ENCODE data around the gene CEPT1. TPM values are rescaled to one million over a fixed set of nuclear protein-coding genes. Genes with fewer than 3 reads are reported as not detected.
"Not testable (repeated sequence)": the region's sequence is repeated elsewhere in the genome, so short reads cannot be mapped to it uniquely, and the experiment has no call there.

Gene CEPT1
- polyA plus RNA-seq, 4 donors = 41.9 to 55.9 (median 46.0) TPM

DNA sequence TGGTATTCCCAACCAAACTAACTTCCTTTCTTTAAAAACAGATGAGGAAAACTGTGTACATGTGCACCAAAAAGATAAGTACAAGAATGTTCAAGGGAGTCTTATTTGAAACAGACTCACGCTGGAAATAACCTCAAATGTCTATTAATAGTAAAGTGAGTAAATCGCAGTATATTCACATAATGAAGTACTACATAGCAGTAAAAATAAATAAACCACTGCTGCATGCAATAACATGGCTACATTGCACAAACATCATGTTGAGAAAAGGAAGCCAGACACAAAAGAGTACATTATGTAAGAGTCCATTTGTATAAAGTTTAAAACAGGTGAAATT is 65.7 kb downstream of the CEPT1 start:
- no peak for DNase-seq (ENCODE audit: low read depth in 4 of 4, low spot score in 2 of 4)

DNA sequence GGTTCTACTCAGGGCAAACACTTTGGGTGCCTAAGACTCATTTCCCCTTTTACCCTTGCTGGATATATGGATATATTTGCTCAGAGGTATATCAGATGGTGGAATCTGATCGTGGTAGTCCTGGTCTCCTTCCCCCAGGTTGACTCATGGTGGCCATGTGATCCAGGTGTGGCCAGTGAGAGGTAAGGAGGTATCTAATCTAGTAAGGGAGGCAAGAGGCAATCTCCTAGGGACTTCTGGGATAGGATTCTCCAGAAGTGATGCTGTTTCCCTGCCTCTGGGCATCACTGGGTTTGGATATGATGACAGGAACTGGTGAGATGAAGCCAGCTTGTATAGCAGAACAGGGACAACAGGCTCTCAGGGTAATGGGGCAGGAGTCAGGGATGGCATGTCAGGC is 68.9 kb downstream of the CEPT1 start:
- DNase-seq (ENCODE audit: low read depth in 4 of 4, low spot score in 2 of 4) = no peak

DNA sequence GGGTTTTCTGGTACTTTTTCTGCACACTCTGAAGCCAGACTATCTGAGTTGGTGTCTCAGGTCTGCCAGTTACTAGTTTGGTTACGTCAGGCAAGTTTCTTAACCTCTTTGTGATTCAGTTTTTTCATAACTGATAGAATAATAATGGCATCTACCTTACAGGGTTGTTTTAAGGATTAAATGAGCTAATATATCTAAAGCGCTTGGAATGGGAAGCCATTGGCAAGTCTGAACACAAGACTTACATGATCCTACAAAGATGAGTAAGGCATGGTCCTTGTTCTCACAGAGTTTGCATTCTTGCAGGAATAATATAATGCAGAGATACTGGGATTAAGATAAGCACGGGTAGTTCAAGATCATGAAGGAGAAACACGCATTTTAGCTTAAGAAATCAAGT is 69.6 kb downstream of the CEPT1 start:
- no peak for DNase-seq (ENCODE audit: low read depth in 4 of 4, low spot score in 2 of 4)

DNA sequence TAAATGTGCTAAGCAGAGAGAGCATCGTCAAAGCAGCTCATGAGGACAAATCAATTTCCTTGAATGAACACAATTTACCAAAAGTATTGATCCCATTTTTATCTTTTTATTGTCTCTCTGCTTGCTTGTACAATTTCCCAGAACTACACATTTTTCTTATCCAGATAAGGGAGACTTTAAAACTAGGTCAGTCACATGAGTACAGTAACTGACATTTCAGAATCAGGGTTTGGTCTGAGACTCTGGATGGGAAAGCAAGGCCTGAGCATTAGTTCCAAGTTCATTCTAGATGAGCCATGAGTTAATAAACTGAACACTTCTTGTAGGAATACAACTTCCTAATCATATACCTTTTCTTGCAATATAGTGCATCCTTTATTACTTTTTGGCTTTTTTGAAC is 71.9 kb downstream of the CEPT1 start:
- DNase-seq (ENCODE audit: low read depth in 4 of 4, low spot score in 2 of 4) = no peak

DNA sequence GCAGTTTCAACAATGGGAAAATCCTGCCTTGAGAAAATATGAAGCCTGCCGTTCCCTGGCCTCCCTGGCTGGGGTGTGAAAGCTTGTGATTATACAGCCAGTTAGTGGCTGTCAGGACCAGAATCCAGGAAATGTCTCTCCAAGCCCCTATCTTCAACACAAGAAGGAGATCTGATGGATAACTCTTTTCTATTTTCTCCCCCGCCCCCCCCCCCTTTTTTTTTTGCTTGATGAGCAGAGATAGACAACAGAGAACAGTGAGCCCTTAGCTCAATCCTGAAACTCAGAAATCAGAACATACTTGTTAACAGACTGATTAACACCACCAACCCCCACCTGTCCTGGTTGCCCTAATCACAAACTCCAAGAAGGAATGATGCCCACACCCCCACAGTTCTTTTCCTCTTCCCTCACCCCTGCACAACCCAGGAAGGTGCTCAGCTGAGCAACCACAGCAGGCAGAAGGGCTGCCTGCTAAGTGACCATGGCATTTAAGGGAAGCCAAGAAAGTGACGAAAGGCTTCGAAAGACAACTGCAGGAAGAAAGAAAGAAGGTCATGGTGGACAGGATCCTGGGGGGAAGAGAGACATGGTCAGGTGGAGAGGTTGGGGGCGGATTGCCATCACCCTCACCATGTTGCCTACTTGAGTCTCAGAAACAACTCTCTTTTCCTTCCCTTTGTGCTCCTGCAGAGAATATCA is 72.8 kb downstream of the CEPT1 start:
- DNase-seq (ENCODE audit: low read depth in 4 of 4, low spot score in 2 of 4) = no peak

DNA sequence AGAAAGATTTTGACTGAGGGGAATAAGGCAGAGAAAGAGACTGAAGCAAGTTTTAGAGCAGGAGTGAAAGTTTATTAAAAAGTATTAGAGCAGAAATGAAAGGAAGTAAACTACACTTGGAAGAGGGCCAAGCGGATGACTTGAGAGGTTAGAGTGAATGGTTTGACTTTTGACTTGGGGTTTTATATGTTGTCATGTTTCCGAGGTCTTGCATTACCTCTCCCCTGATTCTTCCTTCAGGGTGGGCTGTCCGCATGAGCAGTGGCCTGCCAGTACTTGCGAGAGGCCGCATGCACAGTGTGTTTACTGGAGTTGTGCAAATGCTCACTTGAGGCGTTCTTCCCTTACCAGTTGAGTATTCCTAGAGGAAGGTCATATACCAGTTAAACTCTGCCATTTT is 73.4 kb downstream of the CEPT1 start:
- no peak for DNase-seq (ENCODE audit: low read depth in 4 of 4, low spot score in 2 of 4)

DNA sequence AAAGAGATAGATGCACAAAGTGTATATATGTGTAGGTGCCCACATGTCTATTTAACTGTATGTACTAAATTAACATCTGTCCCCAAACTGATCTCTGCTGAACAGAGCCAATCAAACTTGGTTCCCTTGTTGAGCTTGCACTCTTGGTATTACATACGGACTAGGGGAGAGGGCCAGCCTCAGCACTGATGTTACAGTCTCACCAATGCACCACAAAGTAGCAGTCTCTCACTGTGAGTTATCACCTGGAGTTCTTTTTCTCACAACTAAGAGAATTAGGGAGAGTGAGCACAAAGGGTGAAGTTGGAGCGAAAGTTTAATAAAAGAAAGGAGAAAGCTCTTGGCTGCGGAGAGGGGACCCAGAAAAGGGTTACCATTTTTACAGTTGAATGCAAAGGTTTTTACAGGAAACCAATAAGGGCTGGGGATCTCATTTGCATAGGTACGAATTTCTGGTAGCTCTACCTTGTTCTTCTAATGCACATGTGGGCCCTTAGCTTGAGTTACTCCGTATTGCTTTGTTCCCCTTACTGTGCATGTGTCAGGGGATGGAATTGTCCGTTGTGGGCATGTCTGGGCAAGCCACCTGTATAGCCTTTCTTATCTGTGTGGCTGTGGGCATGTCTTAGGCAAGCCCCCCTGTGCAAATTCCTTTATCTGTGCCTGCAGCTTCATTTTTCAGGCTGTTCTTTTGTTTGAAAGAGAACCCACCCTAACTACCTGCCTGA is 74.2 kb downstream of the CEPT1 start:
- no peak for DNase-seq (ENCODE audit: low read depth in 4 of 4, low spot score in 2 of 4)

DNA sequence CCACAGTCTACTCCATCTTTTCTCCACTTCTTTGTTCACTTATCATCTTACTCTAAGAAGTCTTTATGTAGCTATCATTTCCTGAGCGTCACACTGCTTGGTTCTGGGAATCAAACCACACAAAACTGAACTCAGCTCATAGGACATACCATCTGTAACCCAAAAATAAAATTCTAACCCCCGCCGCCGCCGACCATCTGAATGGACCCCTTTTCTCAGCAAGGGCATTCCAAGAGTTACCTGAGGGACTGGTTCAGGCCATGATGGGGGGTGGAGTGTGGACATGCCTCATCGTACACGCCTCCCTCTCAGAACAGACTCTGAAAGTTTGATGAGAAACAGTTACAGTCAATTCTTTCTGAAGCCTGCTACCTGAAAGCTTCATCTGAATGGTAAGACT is 74.9 kb downstream of the CEPT1 start:
- no peak for DNase-seq (ENCODE audit: low read depth in 4 of 4, low spot score in 2 of 4)

DNA sequence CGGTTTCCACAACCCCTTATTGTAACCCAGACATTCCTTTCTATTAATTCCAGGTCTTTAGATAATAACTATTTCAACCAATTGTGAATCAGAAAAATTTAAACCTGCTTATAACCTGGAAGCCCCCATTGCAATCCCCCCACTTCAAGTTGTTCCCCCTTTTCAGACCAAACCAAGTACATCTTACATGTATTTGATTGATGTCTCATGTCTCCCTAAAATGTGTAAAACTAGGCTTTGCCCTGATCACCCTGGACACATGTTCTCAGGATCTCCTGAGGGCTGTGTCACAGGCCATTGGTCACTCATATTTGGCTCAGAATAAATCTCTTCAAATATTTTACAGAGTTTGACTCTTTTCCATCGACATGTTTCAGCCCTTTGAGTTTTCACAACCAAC is 75.3 kb downstream of the CEPT1 start:
- DNase-seq (ENCODE audit: low read depth in 4 of 4, low spot score in 2 of 4) = not testable (repeated sequence)

DNA sequence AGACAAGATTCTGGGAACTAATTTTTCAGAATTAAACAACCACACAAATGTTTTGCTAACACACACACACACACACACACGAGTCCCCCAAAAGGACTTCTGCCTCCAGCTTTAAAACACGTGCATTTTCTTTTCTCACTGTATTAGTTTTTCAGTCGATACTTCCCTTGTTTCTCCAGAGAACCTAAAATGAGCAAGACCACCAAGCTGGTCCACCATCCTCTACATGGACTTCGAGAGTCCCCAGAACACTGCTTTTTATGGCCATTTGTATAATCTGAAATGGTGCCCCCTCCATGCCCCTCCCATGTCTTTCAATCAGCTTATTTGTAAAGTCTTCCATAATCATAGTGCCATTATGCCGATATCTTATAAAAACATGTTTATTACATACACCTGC is 76.7 kb downstream of the CEPT1 start:
- DNase-seq (ENCODE audit: low read depth in 4 of 4, low spot score in 2 of 4) = no peak

DNA sequence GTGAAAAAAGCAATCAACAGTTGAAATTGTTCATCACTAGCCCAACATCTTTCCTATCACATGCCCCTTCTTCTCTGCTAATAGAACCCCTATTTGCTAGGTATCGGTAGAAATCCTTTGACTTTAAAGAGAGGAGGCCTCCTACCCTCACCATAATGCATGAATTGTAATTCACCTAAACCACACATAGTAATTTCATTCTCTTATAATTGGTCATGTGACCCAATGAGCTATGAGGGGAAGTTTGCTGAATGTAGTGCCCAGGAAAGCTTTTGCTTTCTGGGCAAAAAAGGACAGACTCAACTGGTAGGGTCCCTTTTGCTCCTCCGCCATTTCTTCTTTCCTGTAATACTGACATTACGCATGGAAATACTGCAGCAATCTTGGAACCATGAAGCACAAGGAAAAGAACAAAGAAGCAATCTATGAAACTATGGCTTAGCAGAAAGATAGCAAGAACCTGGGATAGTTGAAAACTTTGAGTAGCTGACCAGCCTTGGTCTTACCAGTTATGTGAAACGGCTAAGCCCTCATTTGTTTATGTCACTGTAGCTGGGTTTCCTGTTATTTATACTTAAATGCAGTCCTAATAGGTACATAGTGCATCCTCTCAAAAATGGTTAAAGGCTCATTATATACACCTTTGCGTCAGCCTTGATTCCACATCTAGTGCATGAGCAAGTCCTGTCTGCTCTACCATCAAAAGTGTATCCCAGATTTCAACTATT is 77.3 kb downstream of the CEPT1 start:
- DNase-seq (ENCODE audit: low read depth in 4 of 4, low spot score in 2 of 4) = no peak

DNA sequence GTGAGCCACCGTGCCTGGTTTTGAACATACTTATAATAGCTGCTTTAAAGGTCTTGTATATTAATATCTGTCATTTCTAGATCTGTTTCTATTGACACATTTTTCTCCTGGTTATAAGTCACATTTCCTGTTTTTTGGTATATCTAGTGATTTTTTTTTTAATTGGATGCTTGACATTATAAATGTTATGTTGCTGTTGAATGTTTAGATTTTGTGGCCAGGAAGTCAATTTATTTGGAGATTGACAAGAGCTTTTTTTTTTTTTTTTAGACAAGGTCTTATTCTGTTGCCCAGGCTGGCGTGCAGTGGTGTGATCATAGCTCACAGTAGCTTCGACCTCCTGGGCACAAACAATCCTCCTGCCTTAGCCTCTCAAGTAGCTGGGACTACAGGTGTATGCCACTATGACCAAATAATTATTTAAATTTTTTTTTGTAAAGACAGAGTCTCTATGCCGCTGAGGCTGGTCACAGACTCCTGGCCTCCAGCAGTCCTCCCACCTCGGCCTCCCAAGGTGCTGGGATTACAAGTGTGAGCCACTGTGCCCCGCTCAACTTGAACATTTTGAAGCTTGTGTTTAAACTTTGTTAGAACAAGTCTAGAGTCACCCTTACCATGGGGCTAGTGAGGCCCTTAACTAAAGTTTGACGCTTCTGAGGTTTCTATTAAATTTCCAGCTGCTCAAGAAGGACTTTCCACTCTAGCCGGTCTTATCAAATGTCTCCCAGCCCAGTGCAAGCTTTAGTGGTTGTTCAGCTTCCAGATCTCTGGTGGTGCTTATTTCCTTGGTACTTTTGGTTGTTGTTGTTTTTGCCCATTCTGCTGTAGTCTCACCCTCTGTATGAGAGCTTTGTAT is 78.9 kb downstream of the CEPT1 start:
- no peak for DNase-seq (ENCODE audit: low read depth in 4 of 4, low spot score in 2 of 4)

DNA sequence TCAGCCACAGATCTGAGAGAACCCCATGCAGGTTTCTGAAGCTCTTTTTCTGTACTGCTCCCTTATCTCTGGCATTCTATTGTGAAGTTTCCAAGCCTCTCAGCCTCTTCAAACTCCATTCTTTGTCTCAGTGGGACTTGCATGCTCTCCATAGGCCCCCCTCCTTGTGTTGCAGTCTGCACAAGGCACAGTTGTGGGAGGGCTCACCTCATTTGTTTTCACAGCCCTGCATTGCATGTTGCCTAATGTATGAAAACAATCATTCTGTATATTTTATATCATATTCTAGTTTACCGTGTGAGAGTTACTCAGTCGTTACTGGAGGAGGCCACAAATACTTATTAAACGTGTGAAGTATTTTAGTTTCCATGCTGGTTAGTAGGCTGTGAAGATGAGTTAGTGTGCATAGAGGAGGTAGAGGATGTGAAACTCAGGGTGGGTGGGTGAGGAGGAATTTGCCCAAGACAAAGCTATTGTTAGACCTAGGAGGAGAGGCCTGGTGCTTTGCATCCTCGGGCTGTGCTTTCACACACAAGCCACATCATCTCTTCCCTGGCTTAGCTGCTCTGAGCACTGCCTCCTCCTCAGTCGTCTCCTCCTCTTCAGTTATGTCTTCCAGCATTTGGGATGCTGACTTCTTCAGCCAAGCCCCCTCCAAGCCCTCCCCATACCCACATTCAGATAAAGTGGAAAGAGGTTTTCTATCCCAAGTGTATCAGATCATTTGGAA is 79.7 kb downstream of the CEPT1 start:
- no peak for DNase-seq (ENCODE audit: low read depth in 4 of 4, low spot score in 2 of 4)

DNA sequence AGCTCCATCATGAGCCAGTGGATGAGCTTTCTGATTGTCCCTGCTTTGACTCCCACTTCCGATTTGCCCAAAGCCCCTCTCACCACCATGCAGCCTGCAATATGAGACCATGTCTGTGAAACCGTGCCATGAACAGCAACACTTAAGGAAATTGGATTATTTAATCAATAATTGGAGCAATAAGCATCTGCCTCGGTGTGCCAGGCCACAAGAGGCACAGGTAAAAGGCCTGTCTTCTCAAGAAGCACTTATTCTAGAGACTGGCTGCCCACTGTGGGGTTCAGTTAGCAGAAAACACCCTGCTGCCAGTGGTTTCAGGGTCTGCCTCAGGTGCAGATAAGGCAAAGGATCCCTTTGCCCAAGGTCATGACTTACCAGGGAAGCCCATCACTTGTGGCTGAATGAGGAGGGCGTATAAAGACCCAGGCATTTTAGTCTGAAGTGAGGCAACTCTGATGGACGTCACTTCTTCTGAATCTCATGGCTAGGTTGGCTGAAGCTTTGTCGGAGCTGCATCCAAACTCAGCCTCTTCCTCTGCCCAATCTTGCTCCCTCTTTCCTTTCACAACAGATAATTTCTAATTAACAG is 80.4 kb downstream of the CEPT1 start:
- no peak for DNase-seq (ENCODE audit: low read depth in 4 of 4, low spot score in 2 of 4)

DNA sequence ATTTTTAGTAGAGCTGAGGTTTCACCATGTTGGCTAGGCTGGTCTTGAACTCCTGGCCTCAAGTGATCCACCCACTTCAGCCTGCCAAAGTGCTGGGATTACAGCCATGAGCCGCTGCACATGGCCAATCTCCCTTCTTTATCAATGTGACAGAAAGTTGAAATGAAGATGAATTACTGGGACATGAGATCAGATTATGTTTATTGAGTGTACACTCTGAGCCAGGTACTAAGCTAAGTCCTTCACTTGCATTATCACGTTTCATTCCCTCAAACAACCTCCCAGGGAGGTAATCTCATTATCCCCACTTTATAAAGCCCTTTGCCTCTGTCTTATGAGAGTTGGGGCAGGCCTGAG is 81.2 kb downstream of the CEPT1 start:
- DNase-seq (ENCODE audit: low read depth in 4 of 4, low spot score in 2 of 4) = no peak

DNA sequence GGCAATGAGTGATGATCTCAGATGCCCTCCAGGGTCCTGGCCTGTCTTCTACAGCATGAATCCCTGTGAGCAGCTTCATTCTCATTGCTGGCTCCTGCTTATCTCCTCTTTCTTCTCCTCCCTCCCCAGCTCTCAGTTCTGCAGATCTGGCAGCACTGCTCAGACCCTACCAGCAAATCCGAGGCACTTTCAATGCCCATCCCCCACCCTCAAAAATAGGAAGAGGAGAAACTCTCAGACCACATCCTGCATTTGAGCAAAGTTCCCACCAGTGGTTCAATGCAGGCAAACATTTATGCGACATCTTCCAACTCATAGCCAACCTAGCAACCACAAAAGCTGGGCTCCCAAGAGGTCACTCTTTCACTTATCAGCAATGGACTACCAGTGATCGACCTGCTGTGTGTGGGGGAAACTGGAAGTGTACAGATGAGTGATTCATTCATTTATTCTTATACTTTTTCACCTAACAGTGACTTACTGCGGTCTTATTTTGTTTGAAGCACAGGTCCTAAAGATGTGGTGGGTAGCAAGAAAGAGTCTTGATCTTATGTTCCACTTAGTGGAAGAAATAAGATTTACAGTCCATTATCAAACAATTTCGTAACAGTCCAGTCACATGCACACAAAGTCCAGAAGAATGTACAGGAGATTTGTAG is 81.7 kb downstream of the CEPT1 start:
- no peak for DNase-seq (ENCODE audit: low read depth in 4 of 4, low spot score in 2 of 4)

DNA sequence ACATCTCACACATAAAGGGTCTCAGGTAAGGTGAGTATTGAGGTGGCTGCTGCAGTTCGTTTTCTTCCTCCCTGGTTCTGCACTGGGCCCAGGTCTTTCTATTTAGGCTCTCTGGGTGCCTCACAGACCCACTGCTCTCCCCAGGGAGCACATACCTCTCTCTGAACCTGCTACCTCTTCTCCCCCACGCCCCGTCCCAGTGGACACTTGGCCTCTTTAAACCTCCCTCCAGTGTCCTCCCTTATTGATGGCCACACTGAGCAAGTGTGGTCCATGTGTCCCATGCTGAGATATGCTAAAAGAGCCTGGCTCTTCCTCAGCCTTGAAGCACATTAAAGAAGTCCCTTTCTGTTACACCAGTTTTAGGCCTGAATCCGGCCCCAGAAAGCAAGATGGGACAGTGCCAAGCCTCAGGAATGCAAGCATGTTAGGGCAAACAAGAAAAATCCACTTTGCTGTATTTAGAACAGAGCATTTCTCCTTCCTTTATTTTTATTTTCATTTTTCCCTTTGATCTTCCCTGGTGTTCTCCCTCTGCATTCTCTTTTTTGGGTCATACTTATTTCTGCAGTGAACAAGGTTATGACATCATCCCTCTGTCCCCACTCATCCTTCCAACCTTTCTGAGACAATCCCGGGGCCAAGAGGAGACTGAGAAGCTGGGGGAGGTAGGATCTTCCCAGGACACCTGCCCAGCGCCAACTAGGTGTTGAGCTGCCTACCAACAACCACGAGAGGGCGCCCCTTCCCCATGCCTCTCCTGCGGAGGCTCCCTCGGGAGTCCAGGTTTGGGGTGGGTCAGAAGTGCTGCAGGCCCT is 82.5 kb downstream of the CEPT1 start:
- DNase-seq (ENCODE audit: low read depth in 4 of 4, low spot score in 2 of 4) = no peak

DNA sequence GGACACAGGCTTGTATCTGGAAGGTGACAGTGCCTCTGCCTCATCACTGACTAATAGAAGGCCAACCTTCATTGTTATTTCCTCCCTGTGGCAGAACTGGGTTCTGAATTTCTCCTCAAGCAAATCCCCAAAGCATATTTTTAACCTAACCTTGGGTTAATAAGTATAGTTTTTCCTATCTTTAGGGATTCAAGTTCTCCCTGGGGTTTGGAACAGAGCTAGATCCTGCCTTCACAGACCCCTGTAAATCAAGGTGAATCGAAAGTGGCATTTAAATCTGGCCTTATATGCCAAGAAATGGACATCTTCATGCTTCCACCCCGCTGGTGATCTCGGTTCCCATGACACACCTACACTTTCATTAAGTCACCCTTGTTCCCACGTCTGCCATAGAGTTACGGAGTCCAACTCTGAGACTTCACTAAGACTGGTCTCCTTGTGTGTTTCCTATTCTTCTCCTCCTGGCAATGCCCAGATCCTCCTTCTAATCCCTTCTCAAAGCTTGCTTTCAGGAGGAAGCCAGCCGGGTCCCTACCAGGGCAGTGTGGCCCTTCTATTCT is 83.2 kb downstream of the CEPT1 start:
- no peak for DNase-seq (ENCODE audit: low read depth in 4 of 4, low spot score in 2 of 4)
